CD4-positive, alpha-beta T cell treated with Interleukin-17A for 4 hours (primary cell): ENCODE results near the gene ASB1.
"Not testable (repeated sequence)": the region's sequence is repeated elsewhere in the genome, so short reads cannot be mapped to it uniquely, and the experiment has no call there.

ENCODE experiments used
- DNase-seq: peaks from one replicate; pipeline ENCODE4 v3.0.0-alpha.2; 2020; ENCODE audit warnings: mixed read lengths

The ASB1 gene

GRCh38 chr2:238404406-238405216, 22.1 kb upstream of the ASB1 start:
- no peak for DNase-seq

- DNase-seq: not testable (repeated sequence)
Observed at GRCh38 chr2:238405217-238405555, 21.5 kb upstream of the ASB1 start.

GRCh38 chr2:238406221-238406997, 20.3 kb upstream of the ASB1 start:
- no peak for DNase-seq

GRCh38 chr2:238406998-238407285, 19.8 kb upstream of the ASB1 start:
- no peak for DNase-seq

GRCh38 chr2:238407566-238407965, 19.2 kb upstream of the ASB1 start:
- no peak for DNase-seq

GRCh38 chr2:238408615-238409340, 17.9 kb upstream of the ASB1 start:
- no peak for DNase-seq

- no peak for DNase-seq
Observed at GRCh38 chr2:238409341-238410199, 17.2 kb upstream of the ASB1 start.

GRCh38 chr2:238412067-238412767, 14.5 kb upstream of the ASB1 start:
- DNase-seq: no peak

- no peak for DNase-seq
Observed at GRCh38 chr2:238413368-238413767, 13.4 kb upstream of the ASB1 start.

GRCh38 chr2:238415036-238415764, 11.5 kb upstream of the ASB1 start:
- DNase-seq: peak; percentile 37

- DNase-seq: no peak
Observed at GRCh38 chr2:238415893-238416292, 10.8 kb upstream of the ASB1 start.

- DNase-seq: no peak
Observed at GRCh38 chr2:238418196-238418998, 8.3 kb upstream of the ASB1 start.

- no peak for DNase-seq
Observed at GRCh38 chr2:238418999-238419546, 7.7 kb upstream of the ASB1 start.

- no peak for DNase-seq
Observed at GRCh38 chr2:238420442-238420841, 6.3 kb upstream of the ASB1 start.

- no peak for DNase-seq
Observed at GRCh38 chr2:238420878-238421694, 5.6 kb upstream of the ASB1 start.

- DNase-seq: no peak
Observed at GRCh38 chr2:238421695-238422035, 5.1 kb upstream of the ASB1 start.

GRCh38 chr2:238422285-238422684, 4.4 kb upstream of the ASB1 start:
- no peak for DNase-seq

GRCh38 chr2:238422940-238423339, 3.8 kb upstream of the ASB1 start:
- DNase-seq: no peak

GRCh38 chr2:238423561-238424312, 3.0 kb upstream of the ASB1 start:
- no peak for DNase-seq
